ENCODE results near the gene SLC35F2.

SLC35F2 gene

GRCh38 chr11:107849790-107850189 lies 8.8 kb downstream of the SLC35F2 start:
- Histone ChIP-seq H3K36me3 (replicated peaks in 1 of 2; ENCODE audit: control insufficient read depth in 2 of 2, insufficient read depth in 2 of 2, low read length in 2 of 2) (no peaks in the 10 kb centered on the region), H3K14ac (ENCODE audit: low read length) (no peak overlapping the region), H2BK120ac (ENCODE audit: low read depth, low read length) (no peak overlapping the region), H3K23ac (ENCODE audit: low read depth, low read length, poor library complexity) (no peak overlapping the region), H3K79me1 (ENCODE audit: low read depth, low read length) (no peaks in the 10 kb centered on the region), H3K4me1 (ENCODE audit: control insufficient read depth in 2 of 2, insufficient read depth in 1 of 2, low read depth in 1 of 2, low read length in 2 of 2) (peaks cover 0 to 2% of the 10 kb centered on the region in 2 donors), H3K9ac (ENCODE audit: low read depth, low read length, poor library complexity) (no peak overlapping the region), H2BK12ac (ENCODE audit: low read length) (no peak overlapping the region), H4K8ac (ENCODE audit: low read depth, low read length) (no peak overlapping the region), H3K4me3 (ENCODE audit: low read length in 2 of 2) (no peak overlapping the region), H3K4me2 (ENCODE audit: insufficient read depth, low read length, poor library complexity, severe bottlenecking) (no peak overlapping the region), H2BK5ac (ENCODE audit: low read length) (no peak overlapping the region), H2BK15ac (ENCODE audit: low read length) (no peak overlapping the region), H3K18ac (ENCODE audit: low read length) (no peak overlapping the region), H2AK5ac (ENCODE audit: low read depth, low read length) (no peak overlapping the region), H4K91ac (ENCODE audit: low read depth, low read length, poor library complexity) (no peak overlapping the region), H3K27me3 (ENCODE audit: control insufficient read depth in 3 of 3, insufficient read depth in 3 of 3, low read depth in 1 of 3, low read length in 3 of 3) (no peaks in the 10 kb centered on the region), H3K9me3 (replicated peaks in 1 of 2; ENCODE audit: control insufficient read depth in 2 of 2, insufficient read depth in 1 of 2, low read depth in 1 of 2, low read length in 2 of 2) (no peaks in the 10 kb centered on the region), H3K27ac (replicated peaks; ENCODE audit: low read length) (no peak overlapping the region), H2AFZ (ENCODE audit: low read length) (no peak overlapping the region), H3K4ac (ENCODE audit: low read length) (no peak overlapping the region)
- DNase-seq (ENCODE audit: low spot score) = no peak

- H3K14ac ChIP-seq (ENCODE audit: low read length) = no peak overlapping the region
- H3K36me3 ChIP-seq (replicated peaks in 1 of 2; ENCODE audit: control insufficient read depth in 2 of 2, insufficient read depth in 2 of 2, low read length in 2 of 2) = no peaks in the 10 kb centered on the region
- no peaks in the 10 kb centered on the region for H3K27me3 ChIP-seq (ENCODE audit: control insufficient read depth in 3 of 3, insufficient read depth in 3 of 3, low read depth in 1 of 3, low read length in 3 of 3)
- no peaks in the 10 kb centered on the region for H3K79me1 ChIP-seq (ENCODE audit: low read depth, low read length)
- peaks cover 0 to 2% of the 10 kb centered on the region in 2 donors for H3K4me1 ChIP-seq (ENCODE audit: control insufficient read depth in 2 of 2, insufficient read depth in 1 of 2, low read depth in 1 of 2, low read length in 2 of 2)
- no peak overlapping the region for H3K27ac ChIP-seq (replicated peaks; ENCODE audit: low read length)
- no peak overlapping the region for H2AK5ac ChIP-seq (ENCODE audit: low read depth, low read length)
- H2BK120ac ChIP-seq (ENCODE audit: low read depth, low read length) = no peak overlapping the region
- no peak overlapping the region for H3K4me3 ChIP-seq (ENCODE audit: low read length in 2 of 2)
- H2BK5ac ChIP-seq (ENCODE audit: low read length) = no peak overlapping the region
- DNase-seq (ENCODE audit: low spot score) = no peak
- H4K8ac ChIP-seq (ENCODE audit: low read depth, low read length) = no peak overlapping the region
- no peak overlapping the region for H4K91ac ChIP-seq (ENCODE audit: low read depth, low read length, poor library complexity)
- H3K4me2 ChIP-seq (ENCODE audit: insufficient read depth, low read length, poor library complexity, severe bottlenecking) = no peak overlapping the region
- no peak overlapping the region for H3K4ac ChIP-seq (ENCODE audit: low read length)
- H3K18ac ChIP-seq (ENCODE audit: low read length) = no peak overlapping the region
- no peak overlapping the region for H2BK12ac ChIP-seq (ENCODE audit: low read length)
- no CpG with 5 or more reads among the region's 1 CpG for WGBS, 2 donors (ENCODE audit: extremely low coverage in 2 of 2, insufficient read length in 2 of 2, insufficient replicate concordance in 1 of 2)
- no peak overlapping the region for H3K23ac ChIP-seq (ENCODE audit: low read depth, low read length, poor library complexity)
- H3K9me3 ChIP-seq (replicated peaks in 1 of 2; ENCODE audit: control insufficient read depth in 2 of 2, insufficient read depth in 1 of 2, low read depth in 1 of 2, low read length in 2 of 2) = no peaks in the 10 kb centered on the region
- no peak overlapping the region for H3K9ac ChIP-seq (ENCODE audit: low read depth, low read length, poor library complexity)
- no peak overlapping the region for H2BK15ac ChIP-seq (ENCODE audit: low read length)
- no peak overlapping the region for H2AFZ ChIP-seq (ENCODE audit: low read length)
Observed at GRCh38 chr11:107848345-107848744, 10.2 kb downstream of the SLC35F2 start.

DNA sequence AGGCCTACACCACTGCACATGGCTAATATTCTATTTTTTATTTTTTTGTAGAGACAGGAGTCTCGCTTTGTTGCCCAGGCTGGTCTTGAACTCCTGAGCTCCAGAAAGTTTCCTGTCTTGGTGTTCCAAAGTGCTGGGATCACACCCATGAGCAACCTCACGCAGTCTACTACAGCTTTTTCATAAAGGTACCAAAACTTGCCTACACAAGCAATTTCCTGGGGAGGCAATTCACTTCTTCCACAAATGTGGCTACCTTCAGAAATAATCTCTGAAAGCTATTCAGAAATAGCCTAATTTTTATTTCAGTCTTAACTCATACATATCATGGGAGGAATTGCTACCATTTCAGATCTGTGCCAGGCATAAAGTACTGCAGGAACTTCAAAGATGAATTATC lies 11.4 kb downstream of the SLC35F2 start:
- no peak overlapping the region for H2BK120ac ChIP-seq (ENCODE audit: low read depth, low read length)
- H3K18ac ChIP-seq (ENCODE audit: low read length) = no peak overlapping the region
- no peak overlapping the region for H2AK5ac ChIP-seq (ENCODE audit: low read depth, low read length)
- no peak overlapping the region for H3K4me3 ChIP-seq (ENCODE audit: low read length in 2 of 2)
- H2BK5ac ChIP-seq (ENCODE audit: low read length) = no peak overlapping the region
- H3K4ac ChIP-seq (ENCODE audit: low read length) = no peak overlapping the region
- WGBS, 2 donors (ENCODE audit: extremely low coverage in 2 of 2, insufficient read length in 2 of 2, insufficient replicate concordance in 1 of 2) = no CpG with 5 or more reads among the region's 2 CpGs
- H3K9me3 ChIP-seq (replicated peaks in 1 of 2; ENCODE audit: control insufficient read depth in 2 of 2, insufficient read depth in 1 of 2, low read depth in 1 of 2, low read length in 2 of 2) = no peaks in the 10 kb centered on the region
- H3K36me3 ChIP-seq (replicated peaks in 1 of 2; ENCODE audit: control insufficient read depth in 2 of 2, insufficient read depth in 2 of 2, low read length in 2 of 2) = no peaks in the 10 kb centered on the region
- H3K4me2 ChIP-seq (ENCODE audit: insufficient read depth, low read length, poor library complexity, severe bottlenecking) = no peak overlapping the region
- H2BK12ac ChIP-seq (ENCODE audit: low read length) = no peak overlapping the region
- no peak overlapping the region for H4K91ac ChIP-seq (ENCODE audit: low read depth, low read length, poor library complexity)
- H4K8ac ChIP-seq (ENCODE audit: low read depth, low read length) = no peak overlapping the region
- no peaks in the 10 kb centered on the region for H3K27me3 ChIP-seq (ENCODE audit: control insufficient read depth in 3 of 3, insufficient read depth in 3 of 3, low read depth in 1 of 3, low read length in 3 of 3)
- H3K23ac ChIP-seq (ENCODE audit: low read depth, low read length, poor library complexity) = no peak overlapping the region
- H2BK15ac ChIP-seq (ENCODE audit: low read length) = no peak overlapping the region
- H2AFZ ChIP-seq (ENCODE audit: low read length) = no peak overlapping the region
- no peak overlapping the region for H3K27ac ChIP-seq (replicated peaks; ENCODE audit: low read length)
- H3K79me1 ChIP-seq (ENCODE audit: low read depth, low read length) = no peaks in the 10 kb centered on the region
- no peak overlapping the region for H3K9ac ChIP-seq (ENCODE audit: low read depth, low read length, poor library complexity)
- H3K14ac ChIP-seq (ENCODE audit: low read length) = no peak overlapping the region
- peaks cover 0 to 2% of the 10 kb centered on the region in 2 donors for H3K4me1 ChIP-seq (ENCODE audit: control insufficient read depth in 2 of 2, insufficient read depth in 1 of 2, low read depth in 1 of 2, low read length in 2 of 2)
- no peak for DNase-seq (ENCODE audit: low spot score)

DNA sequence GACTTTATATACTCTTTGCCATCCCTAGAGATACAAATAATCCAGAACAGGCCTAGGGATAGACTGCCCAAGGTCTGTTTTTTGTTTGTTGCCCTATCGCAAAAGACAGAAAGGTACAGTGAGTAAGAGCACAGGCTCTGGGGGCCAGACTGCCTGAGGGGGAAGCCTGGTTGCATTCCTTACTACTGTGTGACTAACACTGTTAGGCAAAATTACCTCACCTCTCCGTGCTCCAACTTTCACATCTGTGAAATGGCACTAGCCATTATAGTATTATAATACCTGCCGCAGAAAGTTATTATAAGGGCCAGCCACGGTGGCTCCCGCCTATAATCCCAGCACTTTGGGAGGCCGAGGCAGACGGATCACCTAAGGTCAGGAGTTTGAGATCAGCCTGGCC lies 14.5 kb downstream of the SLC35F2 start:
- no peak overlapping the region for H3K27ac ChIP-seq (replicated peaks; ENCODE audit: low read length)
- H3K4ac ChIP-seq (ENCODE audit: low read length) = no peak overlapping the region
- no peak overlapping the region for H2AFZ ChIP-seq (ENCODE audit: low read length)
- H3K4me3 ChIP-seq (ENCODE audit: low read length in 2 of 2) = no peak overlapping the region
- H2BK15ac ChIP-seq (ENCODE audit: low read length) = no peak overlapping the region
- H3K9me3 ChIP-seq (replicated peaks in 1 of 2; ENCODE audit: control insufficient read depth in 2 of 2, insufficient read depth in 1 of 2, low read depth in 1 of 2, low read length in 2 of 2) = no peaks in the 10 kb centered on the region
- H3K27me3 ChIP-seq (ENCODE audit: control insufficient read depth in 3 of 3, insufficient read depth in 3 of 3, low read depth in 1 of 3, low read length in 3 of 3) = no peaks in the 10 kb centered on the region
- no peak overlapping the region for H3K18ac ChIP-seq (ENCODE audit: low read length)
- H2BK120ac ChIP-seq (ENCODE audit: low read depth, low read length) = no peak overlapping the region
- H3K9ac ChIP-seq (ENCODE audit: low read depth, low read length, poor library complexity) = no peak overlapping the region
- H4K91ac ChIP-seq (ENCODE audit: low read depth, low read length, poor library complexity) = no peak overlapping the region
- no peak overlapping the region for H3K14ac ChIP-seq (ENCODE audit: low read length)
- H3K4me1 ChIP-seq (ENCODE audit: control insufficient read depth in 2 of 2, insufficient read depth in 1 of 2, low read depth in 1 of 2, low read length in 2 of 2) = peaks cover 3 to 8% of the 10 kb centered on the region in 2 donors
- DNase-seq (ENCODE audit: low spot score) = no peak
- no peak overlapping the region for H4K8ac ChIP-seq (ENCODE audit: low read depth, low read length)
- H3K36me3 ChIP-seq (replicated peaks in 1 of 2; ENCODE audit: control insufficient read depth in 2 of 2, insufficient read depth in 2 of 2, low read length in 2 of 2) = no peaks in the 10 kb centered on the region
- no CpG with 5 or more reads among the region's 7 CpGs for WGBS, 2 donors (ENCODE audit: extremely low coverage in 2 of 2, insufficient read length in 2 of 2, insufficient replicate concordance in 1 of 2)
- no peak overlapping the region for H3K23ac ChIP-seq (ENCODE audit: low read depth, low read length, poor library complexity)
- no peaks in the 10 kb centered on the region for H3K79me1 ChIP-seq (ENCODE audit: low read depth, low read length)
- H2AK5ac ChIP-seq (ENCODE audit: low read depth, low read length) = no peak overlapping the region
- H2BK12ac ChIP-seq (ENCODE audit: low read length) = no peak overlapping the region
- H3K4me2 ChIP-seq (ENCODE audit: insufficient read depth, low read length, poor library complexity, severe bottlenecking) = no peak overlapping the region
- no peak overlapping the region for H2BK5ac ChIP-seq (ENCODE audit: low read length)

Data from neuronal stem cell (in vitro differentiated cells).